IMR-90 (cell line): ENCODE results near the gene EFNA5. TPM values are rescaled to one million over a fixed set of nuclear protein-coding genes. Genes with fewer than 3 reads are reported as not detected.

Experiments
- ATAC-seq: fragments of 200-7000 bp; cut with Tn5 transposase; 2 replicates; pipeline ENCODE4 v1.9.1; 2020; ENCODE audit warnings: low read depth, mild to moderate bottlenecking, moderate library complexity
- BruUV-seq: library from RNA; stranded (reverse); fragments of 400-500 nt; replicated peaks from 2 replicates; lab custom pipeline; 2021; lab: Mats Ljungman, UMichigan
- CTCF ChIA-PET: fragments of 300-600 bp; formaldehyde crosslinking; extraction: SDS; loops from one replicate; lab custom pipeline; 2021; ENCODE audit warnings: antibody characterized with exemption; lab: Yijun Ruan, JAX
- POLR2A ChIA-PET: fragments of 300-600 bp; sonication (Branson Sonifier 250); formaldehyde crosslinking; loops from one replicate; lab custom pipeline; 2022; ENCODE audit warnings: antibody characterized with exemption; ENCODE audit not compliant: unreplicated experiment; lab: Charles Lee
- DNase-seq: peaks from one replicate; pipeline ENCODE4 v3.0.0; 2013
- H2AFZ ChIP-seq: replicated peaks from 2 replicates; pipeline ENCODE3; 2013; ENCODE audit warnings: low read length, mild to moderate bottlenecking; ENCODE audit not compliant: poor library complexity
- H2AK5ac ChIP-seq: 2 replicates; pipeline ENCODE4 v1.6.1; 2013; ENCODE audit warnings: low read depth, low read length, inconsistent platforms
- H2AK9ac ChIP-seq: replicated peaks from 2 replicates; pipeline ENCODE3; 2013; ENCODE audit warnings: mild to moderate bottlenecking, low read depth, low read length, moderate library complexity; ENCODE audit not compliant: poor library complexity
- H2BK120ac ChIP-seq: 2 replicates; pipeline ENCODE4 v1.6.1; 2013; ENCODE audit warnings: low read depth, low read length, inconsistent platforms
- H2BK15ac ChIP-seq: 3 replicates; pipeline ENCODE4 v1.6.1; 2013; ENCODE audit warnings: low read depth, low read length, inconsistent platforms
- H2BK20ac ChIP-seq: 2 replicates; pipeline ENCODE4 v1.6.1; 2013; ENCODE audit warnings: low read depth, mild to moderate bottlenecking, inconsistent platforms, low read length, moderate library complexity
- H2BK5ac ChIP-seq: 2 replicates; pipeline ENCODE4 v1.6.1; 2013; ENCODE audit warnings: mild to moderate bottlenecking, low read depth, low read length, inconsistent platforms; ENCODE audit not compliant: poor library complexity, severe bottlenecking
- H3K14ac ChIP-seq: replicated peaks from 2 replicates; pipeline ENCODE4 v1.6.1; 2013; ENCODE audit warnings: low read depth, low read length, inconsistent platforms
- H3K18ac ChIP-seq: 2 replicates; pipeline ENCODE4 v1.6.1; 2013; ENCODE audit warnings: low read depth, low read length, control low read depth
- H3K23ac ChIP-seq: 2 replicates; pipeline ENCODE4 v1.6.1; 2013; ENCODE audit warnings: low read depth, low read length, inconsistent platforms
- H3K27ac ChIP-seq: 2 replicates; pipeline ENCODE4 v1.5.1; 2013; ENCODE audit warnings: mild to moderate bottlenecking, control low read depth, low read length; ENCODE audit not compliant: insufficient read depth
- H3K27me3 ChIP-seq: 2 replicates; pipeline ENCODE4 v1.6.1; 2013; ENCODE audit warnings: low read length; ENCODE audit not compliant: control insufficient read depth, insufficient read depth
- H3K36me3 ChIP-seq: 2 replicates; pipeline ENCODE4 v1.6.1; 2013; ENCODE audit warnings: low read length, mixed read lengths; ENCODE audit not compliant: control insufficient read depth, insufficient read depth
- H3K4ac ChIP-seq: 2 replicates; pipeline ENCODE4 v1.6.1; 2013; ENCODE audit warnings: low read depth, low read length, inconsistent platforms
- H3K4me1 ChIP-seq: 2 replicates; pipeline ENCODE4 v1.6.1; 2013; ENCODE audit warnings: low read length, mixed read lengths; ENCODE audit not compliant: control insufficient read depth, insufficient read depth
- H3K4me2 ChIP-seq: 2 replicates; pipeline ENCODE4 v1.6.1; 2013; ENCODE audit warnings: low read depth, mild to moderate bottlenecking, control low read depth, low read length, moderate library complexity
- H3K4me3 ChIP-seq: 2 replicates; pipeline ENCODE4 v1.5.1; 2013; ENCODE audit warnings: low read depth, mild to moderate bottlenecking, control low read depth, low read length, moderate library complexity; ENCODE audit not compliant: insufficient read depth
- H3K56ac ChIP-seq: 2 replicates; pipeline ENCODE4 v1.6.1; 2013; ENCODE audit warnings: low read length, inconsistent platforms; ENCODE audit not compliant: insufficient read depth; ENCODE audit errors: extremely low read depth
- H3K79me1 ChIP-seq, 2 experiments: 2 replicates each; pipeline ENCODE4 v1.6.1; 2013; ENCODE audit warnings: low read length in 2 of 2, inconsistent platforms in 1 of 2, low read depth in 1 of 2
- H3K9ac ChIP-seq: 2 replicates; pipeline ENCODE4 v1.6.1; 2013; ENCODE audit warnings: low read depth, low read length, control low read depth
- H3K9me1 ChIP-seq: 2 replicates; pipeline ENCODE4 v1.6.1; 2013; ENCODE audit warnings: low read length, inconsistent platforms; ENCODE audit not compliant: insufficient read depth
- H3K9me3 ChIP-seq: 2 replicates; pipeline ENCODE4 v1.6.1; 2013; ENCODE audit warnings: low read length; ENCODE audit not compliant: control insufficient read depth, insufficient read depth
- H4K20me1 ChIP-seq: 2 replicates; pipeline ENCODE4 v1.6.1; 2013; ENCODE audit warnings: low read length, inconsistent platforms; ENCODE audit not compliant: insufficient read depth
- H4K5ac ChIP-seq: 2 replicates; pipeline ENCODE4 v1.6.1; 2013; ENCODE audit warnings: mild to moderate bottlenecking, low read depth, low read length, control low read depth
- H4K8ac ChIP-seq, 2 experiments: 2 replicates each; pipeline ENCODE4 v1.6.1; 2013; ENCODE audit warnings: low read depth in 2 of 2, low read length in 2 of 2, control low read depth in 1 of 2, inconsistent platforms in 1 of 2
- H4K91ac ChIP-seq: 2 replicates; pipeline ENCODE4 v1.6.1; 2013; ENCODE audit warnings: low read depth, low read length, inconsistent platforms; ENCODE audit not compliant: insufficient read depth
- MAZ ChIP-seq: IDR thresholded peaks from 2 replicates; pipeline ENCODE4 v1.6.1; 2012; ENCODE audit warnings: low read depth, mild to moderate bottlenecking, low read length, improper control_type of control experiment, moderate library complexity, borderline replicate concordance
- WGBS, 2 experiments: methylation state at CpG; one replicate each; pipeline versions ENCODE4 v1.1.5 to v1.1.7; 2013; ENCODE audit warnings: missing lambda C conversion rate in 2 of 2; ENCODE audit not compliant: insufficient read length in 1 of 2; ENCODE audit errors: extremely low coverage in 2 of 2; 5-methylcytosine and 5-hydroxymethylcytosine counted together
- dilution Hi-C: fragments of 300-500 bp; cut with HindIII; formaldehyde crosslinking; loops from one replicate; pipeline ENCODE4 v1.14.3; 2018; ENCODE audit warnings: low sequenced_read_pairs; ENCODE audit not compliant: unreplicated experiment
- in situ Hi-C: fragments of 300-500 bp; cut with MboI; formaldehyde crosslinking; loops from 3 replicates; pipeline ENCODE4 v1.14.3; 2019; ENCODE audit warnings: low sequenced_read_pairs, inconsistent platforms, mixed read lengths
- intact Hi-C: fragments of 100-400 bp; cut with micrococcal nuclease; formaldehyde crosslinking; loops from 2 replicates; pipeline ENCODE4 v1.10.0; 2022
- polyA plus RNA-seq, 3 experiments: library from polyadenylated mRNA; depleted of rRNA; stranded (reverse); fragments of >200 nt; gene quantifications; 2 replicates each; pipeline ENCODE4 v1.2.3, GENCODE V29; 2012; ENCODE audit warnings: low replicate concordance in 1 of 3
- total RNA-seq: library from RNA; depleted of rRNA; stranded (reverse); fragments of >200 nt; gene quantifications from 2 replicates; pipeline ENCODE4 v1.2.3, GENCODE V29; 2012

The EFNA5 gene
- total and polyA plus RNA-seq, 2 of the 4 experiments (the other 2 are of a cell fraction): 1.5 to 1.6 TPM

GRCh38 chr5:107331882-107332281 lies 338.9 kb downstream of the EFNA5 start:
- Histone ChIP-seq H3K4me3 (no peak overlapping the region), H2AFZ (no peak overlapping the region), H2BK20ac (no peak overlapping the region), H4K5ac (no peak overlapping the region), H2BK120ac (no peak overlapping the region), H3K4ac (no peak overlapping the region), H2BK15ac (no peak overlapping the region), H3K36me3 (no peaks in the 10 kb centered on the region), H3K9ac (no peak overlapping the region), H3K79me1 (no peaks in the 10 kb centered on the region), H3K18ac (no peak overlapping the region), H3K9me3 (no peaks in the 10 kb centered on the region), H3K56ac (no peak overlapping the region), H3K23ac (no peak overlapping the region), H2BK5ac (no peak overlapping the region), H4K91ac (no peak overlapping the region), H2AK9ac (no peak overlapping the region), H3K14ac (no peak overlapping the region), H2AK5ac (no peak overlapping the region), H3K4me1 (no peaks in the 10 kb centered on the region), H3K27ac (no peak overlapping the region), H3K4me2 (no peak overlapping the region), H4K20me1 (no peaks in the 10 kb centered on the region), H4K8ac (no peak overlapping the region), H3K9me1 (no peaks in the 10 kb centered on the region), H3K27me3 (peaks cover 2% of the 10 kb centered on the region; the same call in 1 of the 2 replicates)
- ATAC-seq (no peak), DNase-seq (no peak)
- BruUV-seq: no TSS peak
- TF ChIP-seq MAZ: no peak
- POLR2A ChIA-PET: no interaction called here
- dilution Hi-C loops (no loop called here), in situ Hi-C loops (no loop called here), intact Hi-C loops (no loop called here)
- CTCF ChIA-PET: no interaction called here
- WGBS, 2 experiments: no CpG with 5 or more reads among the region's 2 CpGs
